ENCODE measurements around the gene RAB8A.
"Not testable (repeated sequence)": the region's sequence is repeated elsewhere in the genome, so short reads cannot be mapped to it uniquely, and the experiment has no call there.

RAB8A gene

GRCh38 chr19:16078759-16079707, 32.7 kb upstream of the RAB8A start:
- DNase-seq = peak; percentile 89

GRCh38 chr19:16084067-16084685, 27.5 kb upstream of the RAB8A start:
- no peak for DNase-seq

GRCh38 chr19:16085115-16085514, 26.6 kb upstream of the RAB8A start:
- no peak for DNase-seq

- not testable (repeated sequence) for DNase-seq
These were observed 24.3 kb upstream of the RAB8A start for GRCh38 chr19:16087404-16087803.

- DNase-seq = no peak
These were observed 23.7 kb upstream of the RAB8A start for GRCh38 chr19:16087940-16088339.

- DNase-seq = no peak
These were observed 23.2 kb upstream of the RAB8A start for GRCh38 chr19:16088351-16089009.

- DNase-seq = no peak
These were observed 22.5 kb upstream of the RAB8A start for GRCh38 chr19:16089010-16089846.

- no peak for DNase-seq
These were observed 19.9 kb upstream of the RAB8A start for GRCh38 chr19:16091546-16092475.

GRCh38 chr19:16094360-16095070, 17.2 kb upstream of the RAB8A start:
- DNase-seq = no peak

GRCh38 chr19:16095071-16095571, 16.6 kb upstream of the RAB8A start:
- no peak for DNase-seq

- DNase-seq = no peak
These were observed 15.3 kb upstream of the RAB8A start for GRCh38 chr19:16096280-16096855.

GRCh38 chr19:16098416-16098768, 13.3 kb upstream of the RAB8A start:
- DNase-seq = no peak

- no peak for DNase-seq
These were observed 12.9 kb upstream of the RAB8A start for GRCh38 chr19:16098821-16099220.

GRCh38 chr19:16099314-16099965, 12.2 kb upstream of the RAB8A start:
- not testable (repeated sequence) for DNase-seq

GRCh38 chr19:16100524-16100923, 11.2 kb upstream of the RAB8A start:
- no peak for DNase-seq

- DNase-seq = no peak
These were observed 7.0 kb upstream of the RAB8A start for GRCh38 chr19:16104722-16105121.

GRCh38 chr19:16106121-16106520, 5.6 kb upstream of the RAB8A start:
- no peak for DNase-seq

- no peak for DNase-seq
These were observed 442 bp downstream of the RAB8A start for GRCh38 chr19:16111909-16112752.

GRCh38 chr19:16112778-16113177, 1.1 kb downstream of the RAB8A start:
- DNase-seq = no peak
